Loucy (cell line): ENCODE measurements around the gene TENT5A.
A peak's percentile ranks its signal among the peaks of the same experiment; 100 is the strongest.
"Not testable (repeated sequence)": the region's sequence is repeated elsewhere in the genome, so short reads cannot be mapped to it uniquely, and the experiment has no call there.

Experiments used
- H2AFZ ChIP-seq: fragments of 200-600 bp; sonication (generic); 2 replicates; pipeline ENCODE4 v1.6.0; 2016; ENCODE audit warnings: antibody characterized with exemption, mild to moderate bottlenecking, low read length, moderate library complexity
- H3F3A ChIP-seq: fragments of 200-600 bp; 2 replicates; pipeline ENCODE4 v1.6.0; 2016; ENCODE audit warnings: antibody characterized with exemption, low read depth, mild to moderate bottlenecking
- H3K27me3 ChIP-seq: fragments of 200-600 bp; sonication (generic); 2 replicates; pipeline ENCODE4 v1.6.1; 2014; ENCODE audit warnings: low read length, mild to moderate bottlenecking; ENCODE audit not compliant: insufficient read depth, poor library complexity, severe bottlenecking
- H3K36me3 ChIP-seq: fragments of 200-600 bp; sonication (generic); 2 replicates; pipeline ENCODE4 v1.6.1; 2016; ENCODE audit warnings: low read length; ENCODE audit not compliant: insufficient read depth
- H3K4me1 ChIP-seq: fragments of 200-600 bp; sonication (generic); 2 replicates; pipeline ENCODE4 v1.5.1; 2014; ENCODE audit warnings: low read length, mild to moderate bottlenecking; ENCODE audit not compliant: insufficient read depth, poor library complexity, severe bottlenecking
- H3K4me2 ChIP-seq: fragments of 200-600 bp; sonication (generic); 2 replicates; pipeline ENCODE4 v1.6.0; 2014; ENCODE audit warnings: antibody characterized with exemption, low read length, low read depth, mild to moderate bottlenecking; ENCODE audit not compliant: poor library complexity, severe bottlenecking
- H3K4me3 ChIP-seq: fragments of 200-600 bp; sonication (generic); 2 replicates; pipeline ENCODE4 v1.5.1; 2014; ENCODE audit warnings: low read length, mild to moderate bottlenecking, mixed read lengths; ENCODE audit not compliant: poor library complexity, severe bottlenecking
- H3K79me2 ChIP-seq: fragments of 200-600 bp; sonication (generic); 2 replicates; pipeline ENCODE4 v1.6.1; 2014; ENCODE audit warnings: low read length; ENCODE audit not compliant: insufficient read depth
- H3K9ac ChIP-seq: fragments of 200-600 bp; sonication (generic); 2 replicates; pipeline ENCODE4 v1.6.0; 2014; ENCODE audit warnings: mild to moderate bottlenecking, low read depth, low read length, moderate library complexity; ENCODE audit not compliant: poor library complexity, severe bottlenecking
- H3K9me2 ChIP-seq: fragments of 200-600 bp; sonication (generic); replicated peaks from 2 replicates; pipeline ENCODE4 v1.6.1; 2016; ENCODE audit warnings: low read depth, low read length, mixed read lengths
- H3K9me3 ChIP-seq: fragments of 200-600 bp; sonication (generic); 2 replicates; pipeline ENCODE4 v1.6.1; 2014; ENCODE audit warnings: mild to moderate bottlenecking, antibody characterized with exemption, low read length, low read depth; ENCODE audit not compliant: insufficient read depth
- H4K20me1 ChIP-seq: fragments of 200-600 bp; sonication (generic); 2 replicates; pipeline ENCODE4 v1.6.0; 2014; ENCODE audit warnings: antibody characterized with exemption, low read length, mild to moderate bottlenecking; ENCODE audit not compliant: insufficient read depth, poor library complexity, severe bottlenecking
- EZH2phosphoT487 ChIP-seq: fragments of 200-600 bp; IDR thresholded peaks from 2 replicates; pipeline ENCODE4 v1.6.1; 2018; ENCODE audit warnings: antibody characterized with exemption, mild to moderate bottlenecking, moderate library complexity, borderline replicate concordance
- TF ChIP-seq, protein P1 (sequence below): fragments of 200-600 bp; sonication (generic); conservative IDR thresholded peaks from 2 replicates; pipeline ENCODE4 v1.5.1; 2014; ENCODE audit warnings: mild to moderate bottlenecking, antibody characterized with exemption, low read length

TENT5A gene

DNA sequence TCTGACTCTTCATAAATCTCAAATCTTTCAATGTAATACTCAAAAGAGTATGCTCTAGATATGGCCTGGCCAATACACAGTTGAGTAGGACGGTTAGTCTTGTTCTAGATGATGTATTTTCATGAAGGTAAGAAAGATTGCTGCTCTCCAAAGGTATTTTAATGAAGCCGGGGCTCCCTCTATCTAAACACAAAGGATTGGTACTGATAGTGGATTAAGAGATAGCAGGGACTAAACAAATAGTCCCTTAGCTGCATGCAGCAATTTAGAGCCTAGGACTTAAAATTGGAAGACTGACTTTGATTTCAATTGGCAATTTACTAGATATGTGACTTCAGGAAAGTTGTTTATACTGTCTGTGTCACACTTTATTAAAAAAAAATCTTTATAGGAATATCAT lies 31.4 kb upstream of the TENT5A start:
- Histone ChIP-seq H3K4me2 (no peak overlapping the region), H3K4me1 (peaks cover 28% of the 10 kb centered on the region), H3K4me3 (no peak overlapping the region), H3F3A (no peaks in the 10 kb centered on the region), H3K79me2 (no peaks in the 10 kb centered on the region), H4K20me1 (no peaks in the 10 kb centered on the region), H3K27me3 (no peaks in the 10 kb centered on the region), H3K9me2 (no peaks in the 10 kb centered on the region), H3K9ac (no peak overlapping the region), H3K9me3 (peaks cover 5% of the 10 kb centered on the region; the same call in 1 of the 2 replicates), H3K36me3 (no peaks in the 10 kb centered on the region), H2AFZ (no peak overlapping the region)
- no peak for TF ChIP-seq EZH2phosphoT487
- TF ChIP-seq, protein P1, sequence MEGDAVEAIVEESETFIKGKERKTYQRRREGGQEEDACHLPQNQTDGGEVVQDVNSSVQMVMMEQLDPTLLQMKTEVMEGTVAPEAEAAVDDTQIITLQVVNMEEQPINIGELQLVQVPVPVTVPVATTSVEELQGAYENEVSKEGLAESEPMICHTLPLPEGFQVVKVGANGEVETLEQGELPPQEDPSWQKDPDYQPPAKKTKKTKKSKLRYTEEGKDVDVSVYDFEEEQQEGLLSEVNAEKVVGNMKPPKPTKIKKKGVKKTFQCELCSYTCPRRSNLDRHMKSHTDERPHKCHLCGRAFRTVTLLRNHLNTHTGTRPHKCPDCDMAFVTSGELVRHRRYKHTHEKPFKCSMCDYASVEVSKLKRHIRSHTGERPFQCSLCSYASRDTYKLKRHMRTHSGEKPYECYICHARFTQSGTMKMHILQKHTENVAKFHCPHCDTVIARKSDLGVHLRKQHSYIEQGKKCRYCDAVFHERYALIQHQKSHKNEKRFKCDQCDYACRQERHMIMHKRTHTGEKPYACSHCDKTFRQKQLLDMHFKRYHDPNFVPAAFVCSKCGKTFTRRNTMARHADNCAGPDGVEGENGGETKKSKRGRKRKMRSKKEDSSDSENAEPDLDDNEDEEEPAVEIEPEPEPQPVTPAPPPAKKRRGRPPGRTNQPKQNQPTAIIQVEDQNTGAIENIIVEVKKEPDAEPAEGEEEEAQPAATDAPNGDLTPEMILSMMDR = no peak

DNA sequence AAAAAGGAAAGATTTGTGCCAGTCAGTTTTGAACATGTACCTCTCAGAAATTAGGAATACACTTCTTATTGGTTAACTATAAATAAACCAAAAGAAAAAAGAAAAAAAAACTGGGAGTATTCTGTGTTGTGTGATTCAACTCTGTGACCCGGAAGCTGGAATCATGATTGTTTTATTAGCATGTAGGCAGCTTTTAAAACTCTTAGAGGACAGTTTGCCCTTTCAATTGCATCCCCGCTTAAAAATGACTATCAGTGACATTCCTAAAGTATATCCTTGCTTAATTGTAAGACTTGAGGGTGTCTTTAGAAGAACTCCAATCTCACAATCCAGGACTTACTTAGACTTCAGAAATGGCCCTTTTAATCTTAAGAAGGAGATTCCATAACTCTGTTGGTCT lies 29.1 kb upstream of the TENT5A start:
- H3K36me3 ChIP-seq = no peaks in the 10 kb centered on the region
- H3K4me2 ChIP-seq = no peak overlapping the region
- H2AFZ ChIP-seq = no peak overlapping the region
- no peaks in the 10 kb centered on the region for H3K79me2 ChIP-seq
- peaks cover 7% of the 10 kb centered on the region for H3K4me1 ChIP-seq
- no peaks in the 10 kb centered on the region for H3F3A ChIP-seq
- no peaks in the 10 kb centered on the region for H3K27me3 ChIP-seq
- no peak overlapping the region for H3K4me3 ChIP-seq
- no peak overlapping the region for H3K9ac ChIP-seq
- H3K9me3 ChIP-seq = peaks cover 5% of the 10 kb centered on the region; the same call in 1 of the 2 replicates
- H3K9me2 ChIP-seq = no peaks in the 10 kb centered on the region
- TF ChIP-seq, protein P1 = no peak
- TF ChIP-seq EZH2phosphoT487 = no peak
- no peaks in the 10 kb centered on the region for H4K20me1 ChIP-seq

- peak overlapping the region; percentile 34; the same call in 1 of the 2 replicates for H2AFZ ChIP-seq
- H3K4me2 ChIP-seq = no peak overlapping the region
- no peaks in the 10 kb centered on the region for H3K79me2 ChIP-seq
- TF ChIP-seq EZH2phosphoT487 = no peak
- TF ChIP-seq, protein P1 = no peak
- peaks cover 5% of the 10 kb centered on the region; the same call in 1 of the 2 replicates for H3K9me3 ChIP-seq
- H3K27me3 ChIP-seq = no peaks in the 10 kb centered on the region
- no peak overlapping the region for H3K9ac ChIP-seq
- no peak overlapping the region for H3K4me3 ChIP-seq
- no peaks in the 10 kb centered on the region for H3K36me3 ChIP-seq
- no peaks in the 10 kb centered on the region for H3F3A ChIP-seq
- no peaks in the 10 kb centered on the region for H4K20me1 ChIP-seq
- H3K9me2 ChIP-seq = no peaks in the 10 kb centered on the region
- H3K4me1 ChIP-seq = peaks cover 18% of the 10 kb centered on the region
These were observed 25.2 kb upstream of the TENT5A start for GRCh38 chr6:81777586-81778268.

- H3K9me3 ChIP-seq, H3F3A ChIP-seq, H3K9me2 ChIP-seq, H2AFZ ChIP-seq, H4K20me1 ChIP-seq, H3K9ac ChIP-seq, H3K4me2 ChIP-seq, H3K79me2 ChIP-seq, H3K4me3 ChIP-seq, H3K27me3 ChIP-seq, H3K36me3 ChIP-seq: not testable (repeated sequence)
- peaks cover 25% of the 10 kb centered on the region for H3K4me1 ChIP-seq
These were observed 23.7 kb upstream of the TENT5A start for GRCh38 chr6:81776219-81776618.
